Adrenal gland (tissue), 5 donors: Measurements from ENCODE around the gene TFCP2L1.

ENCODE experiments used
- CTCF ChIP-seq, 6 experiments: fragments of 450-650 bp in 4 of 6; fragments of 200-600 bp in 2 of 6; sonication (generic) in 1 of 6; IDR thresholded peaks; 1 replicate in 5 of 6; 2 replicates in 1 of 6; pipeline versions ENCODE4 v1.5.1 to v1.8.0; 2016 to 2021; ENCODE audit warnings: antibody characterized with exemption in 6 of 6, mild to moderate bottlenecking in 2 of 6, moderate library complexity in 1 of 6
- POLR2A ChIP-seq, 2 donors: fragments of 450-650 bp; IDR thresholded peaks; one replicate each; pipeline ENCODE4 v1.6.1; 2017; ENCODE audit warnings: antibody characterized with exemption in 2 of 2, mild to moderate bottlenecking in 2 of 2, moderate library complexity in 1 of 2
- donor health status: DM: no; HTN: no; CAD: no.

GRCh38 chr2:121210691-121211090, 74.3 kb downstream of the TFCP2L1 start:
- TF ChIP-seq CTCF (IDR thresholded peaks at IDR 0.05) = no peak
- TF ChIP-seq POLR2A (IDR thresholded peaks at IDR 0.05) = no peak
